DMS53 treated with DMSO at 0.1 percent for 48 hours (cell line): Measurements from ENCODE around the gene REXO1.

ENCODE experiments used
- DNase-seq: peaks from one replicate; lab custom pipeline; 2025; ENCODE audit not compliant: unreplicated experiment; lab: John Stamatoyannopoulos, UW

Gene REXO1

GRCh38 chr19:1773184-1773583, 75.1 kb downstream of the REXO1 start:
- no peak for DNase-seq

GRCh38 chr19:1770866-1771576, 77.3 kb downstream of the REXO1 start:
- DNase-seq, result no peak

GRCh38 chr19:1769645-1769985, 78.7 kb downstream of the REXO1 start:
- DNase-seq, result no peak

- DNase-seq, result no peak
These were observed 79.2 kb downstream of the REXO1 start for GRCh38 chr19:1768918-1769644.

- DNase-seq, result no peak
These were observed 80.0 kb downstream of the REXO1 start for GRCh38 chr19:1768248-1768647.

- DNase-seq, result no peak
These were observed 80.8 kb downstream of the REXO1 start for GRCh38 chr19:1767464-1767933.

- DNase-seq, result no peak
These were observed 81.4 kb downstream of the REXO1 start for GRCh38 chr19:1766800-1767352.

GRCh38 chr19:1765904-1766799, 82.1 kb downstream of the REXO1 start:
- DNase-seq, result no peak
